H1 (cell line): ENCODE measurements around the gene SLC1A2. TPM values are rescaled to one million over a fixed set of nuclear protein-coding genes. Genes with fewer than 3 reads are reported as not detected.

Experiments
- CTCF ChIA-PET: fragments of 300-600 bp; sonication (Branson Sonifier 250); formaldehyde crosslinking; loops from one replicate; lab custom pipeline; 2021; ENCODE audit not compliant: partially characterized antibody; lab: Charles Lee
- POLR2A ChIA-PET: fragments of 300-600 bp; sonication (Branson Sonifier 250); formaldehyde crosslinking; loops from one replicate; lab custom pipeline; 2021; ENCODE audit warnings: inconsistent platforms; ENCODE audit not compliant: partially characterized antibody; lab: Charles Lee
- DNase-seq, 2 experiments: peaks; one replicate each; pipeline versions ENCODE4 v3.0.0 to v3.0.0-alpha.2; 2010 to 2022; ENCODE audit warnings: low spot score in 2 of 2, low read depth in 1 of 2, mixed read lengths in 1 of 2
- FAIRE-seq: peaks from 2 replicates; lab custom pipeline; 2011; peaks lifted over from hg19 to GRCh38; lab: Jason Lieb, UNC
- H2AFZ ChIP-seq: 2 replicates; pipeline ENCODE4 v1.8.1; 2012; ENCODE audit warnings: low read length, inconsistent platforms
- H2AK5ac ChIP-seq: 2 replicates; pipeline ENCODE4 v1.6.1; 2013; ENCODE audit warnings: low read depth, low read length
- H2BK120ac ChIP-seq: replicated peaks from 2 replicates; pipeline ENCODE3; 2013; ENCODE audit warnings: low read depth, low read length, inconsistent platforms
- H2BK12ac ChIP-seq: 2 replicates; pipeline ENCODE4 v1.6.1; 2013; ENCODE audit warnings: low read depth, low read length
- H2BK15ac ChIP-seq: 2 replicates; pipeline ENCODE4 v1.6.1; 2013; ENCODE audit warnings: low read length
- H2BK20ac ChIP-seq: 2 replicates; pipeline ENCODE4 v1.6.1; 2013; ENCODE audit warnings: low read length
- H2BK5ac ChIP-seq: 2 replicates; pipeline ENCODE4 v1.6.1; 2013; ENCODE audit warnings: low read depth, low read length
- H3K14ac ChIP-seq: 2 replicates; pipeline ENCODE4 v1.6.1; 2013; ENCODE audit warnings: inconsistent platforms; ENCODE audit not compliant: insufficient read length
- H3K18ac ChIP-seq: 2 replicates; pipeline ENCODE4 v1.6.1; 2013; ENCODE audit warnings: low read length; ENCODE audit errors: extremely low read depth
- H3K23ac ChIP-seq: 2 replicates; pipeline ENCODE4 v1.6.1; 2013; ENCODE audit warnings: inconsistent platforms; ENCODE audit not compliant: insufficient read length
- H3K23me2 ChIP-seq: 2 replicates; pipeline ENCODE4 v1.6.1; 2013; ENCODE audit warnings: low read depth, low read length
- H3K27ac ChIP-seq: 2 replicates; pipeline ENCODE4 v1.6.1; 2011; ENCODE audit warnings: low read depth, low read length, inconsistent platforms
- H3K27me3 ChIP-seq, 4 experiments: replicated peaks in 1 of 4; 1 replicate in 1 of 4; 2 replicates in 3 of 4; pipeline versions ENCODE4 v1.6.1 to v1.8.1; 2011 to 2013; ENCODE audit warnings: low read length in 3 of 4, mild to moderate bottlenecking in 3 of 4, inconsistent platforms in 2 of 4, mixed read lengths in 2 of 4, moderate library complexity in 1 of 4; ENCODE audit not compliant: control insufficient read depth in 3 of 4, insufficient read depth in 3 of 4; ENCODE audit errors: extremely low read depth in 1 of 4
- H3K36me3 ChIP-seq, 4 experiments: 2 replicates each; pipeline versions ENCODE4 v1.6.1 to v1.8.1; 2011 to 2013; ENCODE audit warnings: mild to moderate bottlenecking in 4 of 4, low read length in 3 of 4, moderate library complexity in 2 of 4, control low read depth in 1 of 4, inconsistent platforms in 1 of 4; ENCODE audit not compliant: insufficient read depth in 4 of 4, control insufficient read depth in 2 of 4
- H3K4ac ChIP-seq: replicated peaks from 2 replicates; pipeline ENCODE3; 2013; ENCODE audit warnings: low read length, low read depth, mixed read lengths, inconsistent platforms; ENCODE audit not compliant: insufficient read length
- H3K4me1 ChIP-seq, 4 experiments: replicated peaks in 1 of 4; 1 replicate in 1 of 4; 2 replicates in 3 of 4; pipeline versions ENCODE4 v1.6.1 to v1.8.1; 2011 to 2013; ENCODE audit warnings: low read length in 3 of 4, inconsistent platforms in 2 of 4, mixed read lengths in 1 of 4; ENCODE audit not compliant: insufficient read depth in 4 of 4, control insufficient read depth in 3 of 4
- H3K4me2 ChIP-seq, 2 experiments: 2 replicates each; pipeline versions ENCODE4 v1.6.1 to v1.8.1; 2011 to 2013; ENCODE audit warnings: low read depth in 2 of 2, low read length in 2 of 2, control low read depth in 1 of 2, inconsistent platforms in 1 of 2, mild to moderate bottlenecking in 1 of 2; ENCODE audit not compliant: insufficient read depth in 1 of 2
- H3K4me3 ChIP-seq, 4 experiments: fragments of 200-600, 300-600 bp in 1 of 4; sonication (generic), shearing (Covaris generic), sonication (Bioruptor Twin) in 1 of 4; 2 replicates each; pipeline versions ENCODE4 v1.5.1 to v1.8.1; 2011 to 2016; ENCODE audit warnings: low read length in 4 of 4, low read depth in 3 of 4, control low read depth in 2 of 4, inconsistent platforms in 2 of 4, mild to moderate bottlenecking in 2 of 4, mixed read lengths in 1 of 4, moderate library complexity in 1 of 4; ENCODE audit not compliant: insufficient read depth in 2 of 4; ENCODE audit errors: extremely low read depth in 1 of 4
- H3K56ac ChIP-seq: replicated peaks from 2 replicates; pipeline ENCODE3; 2013; ENCODE audit warnings: low read depth, mild to moderate bottlenecking, mixed read lengths, low read length, inconsistent platforms; ENCODE audit not compliant: insufficient read length
- H3K79me1 ChIP-seq: 2 replicates; pipeline ENCODE4 v1.6.1; 2013; ENCODE audit warnings: low read depth, low read length, control low read depth
- H3K79me2 ChIP-seq, 2 experiments: 2 replicates each; pipeline versions ENCODE4 v1.6.1 to v1.8.1; 2012 to 2013; ENCODE audit warnings: low read length in 2 of 2, mild to moderate bottlenecking in 2 of 2, inconsistent platforms in 1 of 2; ENCODE audit not compliant: insufficient read depth in 2 of 2, control insufficient read depth in 1 of 2
- H3K9ac ChIP-seq, 4 experiments: replicated peaks in 1 of 4; 1 replicate in 1 of 4; 2 replicates in 3 of 4; pipeline versions ENCODE4 v1.6.1 to v1.8.1; 2011 to 2013; ENCODE audit warnings: low read depth in 3 of 4, low read length in 3 of 4, control low read depth in 2 of 4, mild to moderate bottlenecking in 2 of 4, moderate library complexity in 2 of 4, inconsistent platforms in 1 of 4; ENCODE audit errors: extremely low read depth in 1 of 4
- H3K9me3 ChIP-seq, 2 experiments: 2 replicates each; pipeline versions ENCODE4 v1.6.1 to v1.8.1; 2012 to 2013; ENCODE audit warnings: mild to moderate bottlenecking in 2 of 2, moderate library complexity in 2 of 2, control low read depth in 1 of 2, inconsistent platforms in 1 of 2, low read depth in 1 of 2, low read length in 1 of 2, mixed read lengths in 1 of 2; ENCODE audit not compliant: insufficient read depth in 2 of 2
- H4K20me1 ChIP-seq, 2 experiments: replicated peaks in 1 of 2; 2 replicates each; pipeline versions ENCODE3 to v1.8.1; 2011 to 2013; ENCODE audit warnings: inconsistent platforms in 2 of 2, low read length in 2 of 2, mild to moderate bottlenecking in 1 of 2; ENCODE audit not compliant: insufficient read depth in 2 of 2, control insufficient read depth in 1 of 2
- H4K5ac ChIP-seq: 2 replicates; pipeline ENCODE4 v1.6.1; 2013; ENCODE audit warnings: low read length, low read depth, mixed read lengths, inconsistent platforms; ENCODE audit not compliant: insufficient read length
- H4K8ac ChIP-seq: 2 replicates; pipeline ENCODE4 v1.8.0; 2013; ENCODE audit warnings: mild to moderate bottlenecking, moderate library complexity, low read length, inconsistent platforms; ENCODE audit not compliant: insufficient read depth; ENCODE audit errors: extremely low read depth
- H4K91ac ChIP-seq: replicated peaks from 2 replicates; pipeline ENCODE3; 2013; ENCODE audit warnings: low read length, mixed read lengths, inconsistent platforms; ENCODE audit not compliant: insufficient read length
- ASH2L ChIP-seq: fragments of 200-600, 300-600 bp; sonication (generic); IDR thresholded peaks from one replicate; pipeline ENCODE4 v1.7.1; 2017; ENCODE audit warnings: low read length
- BRCA1 ChIP-seq: IDR thresholded peaks from 2 replicates; pipeline ENCODE4 v1.6.1; 2012; ENCODE audit warnings: low read depth, low read length, improper control_type of control experiment
- CBX5 ChIP-seq: fragments of 300-800, 300-1000 bp; sonication (generic); IDR thresholded peaks from 2 replicates; pipeline ENCODE4 v1.7.1; 2016; ENCODE audit warnings: antibody characterized with exemption, low read length, low read depth
- EGR1 ChIP-seq: IDR thresholded peaks from 2 replicates; pipeline ENCODE4 v1.6.1; 2011; ENCODE audit warnings: low read depth, low read length, borderline replicate concordance
- EZH2 ChIP-seq: fragments of 200-600 bp; sonication (generic); IDR thresholded peaks from 2 replicates; pipeline ENCODE4 v1.7.1; 2012; ENCODE audit warnings: low read depth, mild to moderate bottlenecking, moderate library complexity, low read length, inconsistent platforms; ENCODE audit not compliant: severe bottlenecking
- JUND ChIP-seq: IDR thresholded peaks from 2 replicates; pipeline ENCODE4 v1.6.1; 2011; ENCODE audit warnings: mild to moderate bottlenecking, improper control_type of control experiment, low read length
- NRF1 ChIP-seq: IDR thresholded peaks from 2 replicates; pipeline ENCODE4 v1.6.1; 2011; ENCODE audit warnings: mild to moderate bottlenecking, low read depth, low read length, improper control_type of control experiment
- RBBP5 ChIP-seq: IDR thresholded peaks from 2 replicates; pipeline ENCODE4 v1.7.1; 2012; ENCODE audit warnings: low read depth, mild to moderate bottlenecking, inconsistent platforms, low read length, moderate library complexity, borderline replicate concordance
- SAP30 ChIP-seq: fragments of 300-600 bp; sonication (generic); IDR thresholded peaks from 2 replicates; pipeline ENCODE4 v1.7.1; 2012; ENCODE audit warnings: low read length, moderate library complexity, mild to moderate bottlenecking, inconsistent platforms; ENCODE audit not compliant: insufficient read depth, insufficient replicate concordance
- SP4 ChIP-seq: IDR thresholded peaks from 2 replicates; pipeline ENCODE4 v1.6.1; 2012; ENCODE audit warnings: low read length, inconsistent platforms
- TAF1 ChIP-seq: IDR thresholded peaks from 2 replicates; pipeline ENCODE4 v1.6.1; 2011; ENCODE audit warnings: mild to moderate bottlenecking, low read depth, low read length
- TAF7 ChIP-seq: optimal IDR thresholded peaks from 2 replicates; pipeline ENCODE3; 2011; ENCODE audit warnings: low read depth, mild to moderate bottlenecking, inconsistent platforms, low read length, moderate library complexity, borderline replicate concordance
- WGBS, 2 experiments: shearing (Covaris generic) in 1 of 2; methylation state at CpG; one replicate each; pipeline versions ENCODE4 v1.1.6 to v1.1.7; 2013 to 2015; ENCODE audit warnings: low lambda C conversion rate in 2 of 2, mixed read lengths in 2 of 2, inconsistent platforms in 1 of 2, low coverage in 1 of 2, missing lambda C conversion rate in 1 of 2; ENCODE audit not compliant: insufficient replicate concordance in 2 of 2, insufficient coverage in 1 of 2, insufficient read length in 1 of 2; ENCODE audit errors: extremely low coverage in 1 of 2, missing lambda C conversion rate in 1 of 2; 5-methylcytosine and 5-hydroxymethylcytosine counted together
- polyA plus RNA-seq, 7 experiments: library from polyadenylated mRNA; depleted of rRNA in 3 of 7; stranded (reverse) in 5 of 7; unstranded in 2 of 7; fragments of >200 nt in 5 of 7; fragments of 200-250 nt in 2 of 7; gene quantifications; 1 replicate in 5 of 7; 2 replicates in 1 of 7; 4 replicates in 1 of 7; pipeline versions ENCODE4 v1.2.1 to v1.2.3, GENCODE V29; 2011 to 2013; ENCODE audit warnings: missing spikeins in 2 of 7, mixed read lengths in 2 of 7
- total RNA-seq: library from RNA; stranded (reverse); fragmentation: NEBNext Ultra II Directional; extraction: Animal tissue kit (Norgen Biotek cat#: 25700); gene quantifications from 2 replicates; pipeline ENCODE4 v1.2.1, GENCODE V29; 2021
- TF ChIP-seq, protein P1 (sequence below): IDR thresholded peaks from 2 replicates; pipeline ENCODE4 v1.6.1; 2012; ENCODE audit warnings: inconsistent platforms
- TF ChIP-seq, protein P2 (sequence below): IDR thresholded peaks from 2 replicates; pipeline ENCODE4 v1.6.1; 2012; ENCODE audit warnings: inconsistent platforms

The SLC1A2 gene
- total and polyA plus RNA-seq, 2 of the 8 experiments (the other 6 are each of a cell fraction or from before 2014, with no cell fraction given) = 0.57 to 1.2 TPM

DNA sequence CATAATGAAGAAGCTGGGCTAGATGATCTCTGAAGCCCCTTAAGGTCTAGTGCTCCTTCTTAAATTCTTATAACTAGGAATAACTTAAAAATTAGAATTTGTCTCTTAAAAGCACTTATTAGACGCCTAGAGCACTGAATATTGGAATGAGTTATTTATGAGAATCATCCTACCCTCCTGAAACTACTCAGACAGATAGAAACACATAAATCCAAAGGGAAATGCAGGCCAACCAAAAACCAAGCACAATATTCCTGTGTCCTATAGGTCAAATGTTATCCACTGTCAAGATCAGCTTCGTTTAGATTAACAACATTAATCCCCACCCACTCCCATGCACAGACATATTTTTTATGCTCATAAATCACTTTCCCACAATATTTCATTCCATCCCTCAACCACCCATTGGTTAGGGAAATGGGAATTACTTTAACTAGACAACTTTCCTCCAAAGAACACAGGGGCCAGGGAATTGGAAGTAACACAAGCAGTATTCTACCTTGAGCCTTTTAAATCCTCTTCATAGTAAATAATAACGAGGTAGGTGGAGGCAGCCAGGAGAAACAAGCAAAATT, 193.3 kb downstream of the SLC1A2 start:
- H3K79me2 ChIP-seq = no peaks in the 10 kb centered on the region
- no peak overlapping the region for H3K4me3 ChIP-seq
- no peak overlapping the region for H3K4me2 ChIP-seq
- ChIA-PET POLR2A (no interaction called here), CTCF (interaction anchor here (1.4 kb wide), 1 partner anchor 178 kb away, joined by 3 read pairs; no protein-coding TSS in a partner anchor)
- no peak overlapping the region for H3K18ac ChIP-seq
- DNase-seq (no peak), FAIRE-seq (no peak)
- H4K91ac ChIP-seq = no peak overlapping the region
- H3K14ac ChIP-seq = no peak overlapping the region
- H3K36me3 ChIP-seq = no peaks in the 10 kb centered on the region
- H3K23me2 ChIP-seq = no peaks in the 10 kb centered on the region
- no peaks in the 10 kb centered on the region for H3K27me3 ChIP-seq
- no peak overlapping the region for H2AFZ ChIP-seq
- H3K27ac ChIP-seq = no peak overlapping the region
- no peak overlapping the region for H2BK20ac ChIP-seq
- no peak overlapping the region for H3K56ac ChIP-seq
- H2BK5ac ChIP-seq = no peak overlapping the region
- no peak overlapping the region for H3K9ac ChIP-seq
- no peak overlapping the region for H4K8ac ChIP-seq
- WGBS, 2 experiments = 83% methylated on average over 3 of the region's 3 CpGs; no CpG with 5 or more reads in 1 of the 2 experiments
- no peak overlapping the region for H2BK15ac ChIP-seq
- H3K9me3 ChIP-seq = no peaks in the 10 kb centered on the region
- H3K4ac ChIP-seq = no peak overlapping the region
- H3K23ac ChIP-seq = no peak overlapping the region
- H3K79me1 ChIP-seq = no peaks in the 10 kb centered on the region
- no peak overlapping the region for H2BK12ac ChIP-seq
- no peak overlapping the region for H2AK5ac ChIP-seq
- H4K20me1 ChIP-seq = no peaks in the 10 kb centered on the region
- H4K5ac ChIP-seq = no peak overlapping the region
- no peak overlapping the region for H2BK120ac ChIP-seq
- H3K4me1 ChIP-seq = no peaks in the 10 kb centered on the region
- no peak for TF ChIP-seq BRCA1
- TF ChIP-seq, protein P1, sequence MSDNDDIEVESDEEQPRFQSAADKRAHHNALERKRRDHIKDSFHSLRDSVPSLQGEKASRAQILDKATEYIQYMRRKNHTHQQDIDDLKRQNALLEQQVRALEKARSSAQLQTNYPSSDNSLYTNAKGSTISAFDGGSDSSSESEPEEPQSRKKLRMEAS = no peak
- no peak for TF ChIP-seq SP4
- TF ChIP-seq, protein P2, sequence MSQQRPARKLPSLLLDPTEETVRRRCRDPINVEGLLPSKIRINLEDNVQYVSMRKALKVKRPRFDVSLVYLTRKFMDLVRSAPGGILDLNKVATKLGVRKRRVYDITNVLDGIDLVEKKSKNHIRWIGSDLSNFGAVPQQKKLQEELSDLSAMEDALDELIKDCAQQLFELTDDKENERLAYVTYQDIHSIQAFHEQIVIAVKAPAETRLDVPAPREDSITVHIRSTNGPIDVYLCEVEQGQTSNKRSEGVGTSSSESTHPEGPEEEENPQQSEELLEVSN = no peak
- TF ChIP-seq RBBP5 = no peak
- TF ChIP-seq TAF7 = no peak
- TF ChIP-seq EZH2 = no peak
- TF ChIP-seq ASH2L = no peak
- TF ChIP-seq NRF1 = no peak
- no peak for TF ChIP-seq JUND
- TF ChIP-seq TAF1 = no peak
- TF ChIP-seq EGR1 = no peak
- TF ChIP-seq SAP30 = no peak
- TF ChIP-seq CBX5 = no peak
